ENCODE results near the gene IGFL4.

Gene IGFL4

DNA sequence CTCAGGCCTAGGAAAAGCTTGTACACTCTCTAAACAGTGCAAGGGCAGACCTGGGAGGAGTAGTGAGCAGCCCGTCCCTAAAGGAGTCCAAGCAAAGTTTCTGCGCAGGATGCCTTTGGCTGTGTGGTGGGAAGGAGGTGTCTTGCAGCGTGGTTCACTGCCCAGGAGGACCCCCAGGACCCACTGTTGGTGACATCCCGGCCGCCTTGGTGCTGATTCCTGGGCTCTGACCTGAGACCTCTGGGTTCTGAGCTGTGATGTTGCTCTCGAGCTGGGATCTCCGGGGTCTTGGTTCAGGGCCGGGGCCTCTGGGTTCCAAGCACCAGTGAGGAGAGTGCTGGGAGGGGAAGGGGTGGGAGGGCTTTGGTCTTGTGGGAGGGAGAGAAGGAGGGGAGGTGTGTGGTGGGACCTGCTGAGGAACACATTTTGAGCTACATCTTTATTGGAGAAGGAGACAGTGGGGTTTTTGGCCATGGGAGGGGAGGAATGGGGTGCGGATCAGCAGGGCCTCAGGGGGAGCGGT is 22.0 kb downstream of the IGFL4 start:
- no peak for DNase-seq

DNA sequence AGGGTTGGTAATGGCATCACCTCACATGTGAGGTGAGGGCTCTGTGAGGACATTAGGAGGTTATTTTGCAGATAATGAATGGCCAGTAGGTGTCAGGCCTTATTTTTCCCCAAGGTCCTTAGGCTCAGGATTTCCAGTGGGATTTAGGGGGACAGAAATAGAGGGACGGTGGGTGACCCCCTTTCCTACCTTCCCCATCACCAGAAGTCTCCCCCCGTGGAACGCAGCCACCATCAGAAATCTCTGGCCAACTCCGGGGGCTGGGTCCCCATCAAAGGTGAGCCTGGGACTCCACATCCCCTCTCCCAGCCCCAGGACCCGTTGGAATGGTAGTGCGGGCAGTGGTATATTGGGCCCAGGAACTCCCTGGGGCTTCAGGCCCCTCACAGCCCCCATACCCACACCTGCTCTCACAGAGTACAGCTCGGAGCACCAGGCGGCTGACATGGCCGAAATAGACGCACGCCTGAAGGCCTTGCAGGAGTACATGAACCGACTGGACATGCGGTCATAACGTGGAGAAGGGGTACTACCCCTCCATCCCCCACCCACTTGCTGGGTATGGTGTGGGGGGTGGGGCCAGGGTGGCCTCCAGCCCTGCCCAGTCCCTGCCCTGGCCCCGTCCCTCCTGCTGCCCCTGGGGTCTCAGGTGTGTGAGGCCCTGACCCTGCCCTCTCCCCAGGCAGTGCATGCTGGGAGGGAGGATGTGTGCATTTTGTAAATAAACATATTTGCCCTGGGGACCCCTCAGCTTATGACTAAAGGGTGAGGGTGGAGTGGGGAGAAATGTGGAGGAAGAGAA is 22.7 kb downstream of the IGFL4 start:
- no peak for DNase-seq

DNA sequence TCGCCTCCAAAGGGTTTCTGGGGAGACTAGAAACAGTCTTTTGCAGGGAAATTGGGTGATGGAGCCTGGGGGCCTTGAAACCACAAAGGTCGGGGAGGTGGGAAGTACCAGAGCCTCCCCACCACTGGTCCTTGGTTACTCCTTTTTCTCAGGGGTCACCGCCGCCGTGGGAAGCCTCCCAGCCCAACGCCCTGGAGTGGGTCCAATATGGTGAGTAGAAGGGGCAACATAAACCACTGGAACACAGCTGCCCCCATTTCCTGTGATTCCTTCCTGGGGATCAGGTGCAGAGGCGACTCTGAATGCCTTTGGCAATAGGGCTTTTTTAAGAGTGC is 23.7 kb downstream of the IGFL4 start:
- no peak for DNase-seq

DNA sequence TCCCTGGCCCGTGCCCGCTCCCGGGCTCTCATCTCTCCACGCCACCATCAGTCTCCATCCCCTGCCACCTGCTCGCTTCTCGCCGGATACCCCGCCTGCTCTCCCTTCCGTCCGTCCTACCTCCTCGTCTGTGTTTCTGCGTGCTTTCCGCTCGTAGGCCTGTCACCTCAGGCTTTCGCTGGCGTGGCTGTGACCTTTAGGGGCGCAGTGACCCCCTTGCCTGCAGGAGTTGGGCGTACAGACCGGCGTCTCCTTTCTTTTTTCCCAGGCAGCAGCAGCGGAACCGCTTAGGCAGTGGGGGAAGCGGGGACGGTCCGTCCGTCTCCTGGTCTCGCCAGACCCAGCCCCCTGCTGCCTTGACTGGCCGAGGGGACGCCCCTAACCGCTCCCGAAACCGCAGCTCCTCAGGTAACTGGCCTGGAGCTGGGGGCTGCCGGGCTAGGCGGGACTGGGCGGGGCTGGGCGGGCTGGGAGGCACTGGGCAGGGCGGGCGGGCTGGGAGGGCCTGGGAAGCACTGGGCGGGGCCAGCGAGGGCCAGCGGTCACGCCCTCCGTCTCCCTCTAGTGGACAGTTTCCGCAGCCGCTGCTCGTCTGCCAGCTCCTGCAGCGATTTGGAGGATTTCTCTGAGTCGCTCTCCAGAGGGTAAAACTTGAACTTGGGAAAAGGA is 24.2 kb downstream of the IGFL4 start:
- DNase-seq, result peak; percentile 81

DNA sequence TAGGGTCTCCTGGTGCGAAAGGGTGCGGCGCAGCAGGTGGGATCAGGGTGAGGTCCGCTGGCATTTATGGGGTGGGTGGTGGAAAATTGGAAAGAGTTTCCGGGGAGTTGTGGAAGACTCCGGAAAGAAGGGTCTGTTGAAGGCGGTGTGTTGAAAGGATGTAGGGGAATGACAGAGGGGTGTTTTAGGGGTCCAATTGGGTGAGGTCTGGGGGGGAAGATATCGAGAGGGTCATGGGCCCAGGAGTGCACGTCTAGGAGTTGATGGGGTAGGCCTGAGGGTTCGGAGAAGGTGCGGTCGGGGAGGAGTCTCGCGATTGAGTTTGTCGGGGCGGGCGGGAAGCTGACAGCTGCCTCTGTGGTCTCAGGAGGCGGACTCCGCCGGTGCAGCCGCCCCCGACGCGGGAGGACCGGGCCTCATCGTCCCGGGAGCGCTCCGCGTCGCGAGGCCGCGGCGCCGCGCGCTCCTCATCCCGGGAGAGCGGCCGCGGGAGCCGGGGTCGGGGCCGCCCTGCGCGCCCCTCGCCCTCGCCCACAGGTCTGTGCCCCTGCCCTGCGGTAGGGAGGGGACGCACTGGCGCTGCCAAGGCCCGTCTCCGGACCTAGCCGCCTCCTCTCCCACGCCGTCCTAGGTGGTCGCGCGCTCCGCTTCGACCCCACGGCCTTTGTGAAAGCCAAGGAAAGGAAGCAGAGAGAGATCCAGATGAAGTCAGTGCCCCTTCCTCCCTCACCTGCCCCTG is 24.9 kb downstream of the IGFL4 start:
- DNase-seq, result peak; percentile 17

DNA sequence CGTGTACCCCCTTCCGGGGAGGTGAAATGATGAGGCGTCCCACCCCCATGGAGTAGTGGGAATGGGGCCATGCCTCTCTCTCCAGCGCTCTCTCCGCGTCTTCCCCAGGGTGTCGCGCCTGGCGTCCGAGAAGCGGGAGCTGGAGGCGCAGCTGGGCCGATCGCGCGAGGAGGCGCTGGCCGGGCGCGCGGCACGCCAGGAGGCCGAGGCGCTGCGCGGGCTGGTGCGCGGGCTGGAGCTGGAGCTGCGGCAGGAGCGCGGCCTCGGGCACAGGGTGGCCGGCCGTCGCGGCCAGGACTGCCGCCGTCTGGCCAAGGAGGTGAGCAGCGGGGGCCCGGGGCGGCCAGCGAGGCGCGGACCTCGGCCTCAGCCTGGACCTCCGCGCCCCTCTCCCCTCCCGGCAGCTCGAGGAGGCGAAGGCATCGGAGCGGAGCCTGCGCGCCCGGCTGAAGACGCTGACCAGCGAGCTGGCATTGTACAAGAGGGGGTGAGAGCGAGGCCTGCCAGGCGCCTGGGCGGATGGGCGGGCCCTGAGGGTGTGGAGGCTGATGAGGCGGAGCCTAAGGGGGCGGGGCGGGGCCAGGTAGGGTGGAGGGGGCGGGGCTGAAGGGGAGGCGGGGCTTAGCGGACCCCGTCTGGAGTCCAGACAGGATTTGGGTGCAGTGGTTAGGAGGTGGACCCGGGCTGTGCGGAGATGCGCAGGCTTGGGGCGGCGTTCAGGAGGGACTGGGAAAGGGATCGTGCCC is 25.7 kb downstream of the IGFL4 start:
- DNase-seq, result peak; percentile 68

DNA sequence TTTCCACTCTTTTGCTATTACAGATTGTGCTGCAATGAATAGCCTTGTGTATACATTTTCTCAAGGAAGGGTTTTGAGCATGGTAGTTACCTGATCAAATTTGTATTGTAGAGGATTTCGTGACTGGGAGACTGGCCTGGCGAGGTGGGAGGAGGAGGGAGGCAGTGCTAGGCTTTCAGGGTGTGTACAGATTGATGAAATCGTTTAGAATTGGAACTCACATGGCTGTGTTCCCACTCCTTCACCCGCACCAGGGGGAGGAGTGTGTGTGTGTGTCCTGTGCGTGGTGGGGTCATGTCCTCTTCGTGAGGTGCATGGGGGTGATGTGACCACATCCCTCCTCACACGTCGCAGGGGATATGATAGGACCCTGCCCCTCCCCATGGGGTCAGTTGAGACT is 26.3 kb downstream of the IGFL4 start:
- DNase-seq, result no peak

DNA sequence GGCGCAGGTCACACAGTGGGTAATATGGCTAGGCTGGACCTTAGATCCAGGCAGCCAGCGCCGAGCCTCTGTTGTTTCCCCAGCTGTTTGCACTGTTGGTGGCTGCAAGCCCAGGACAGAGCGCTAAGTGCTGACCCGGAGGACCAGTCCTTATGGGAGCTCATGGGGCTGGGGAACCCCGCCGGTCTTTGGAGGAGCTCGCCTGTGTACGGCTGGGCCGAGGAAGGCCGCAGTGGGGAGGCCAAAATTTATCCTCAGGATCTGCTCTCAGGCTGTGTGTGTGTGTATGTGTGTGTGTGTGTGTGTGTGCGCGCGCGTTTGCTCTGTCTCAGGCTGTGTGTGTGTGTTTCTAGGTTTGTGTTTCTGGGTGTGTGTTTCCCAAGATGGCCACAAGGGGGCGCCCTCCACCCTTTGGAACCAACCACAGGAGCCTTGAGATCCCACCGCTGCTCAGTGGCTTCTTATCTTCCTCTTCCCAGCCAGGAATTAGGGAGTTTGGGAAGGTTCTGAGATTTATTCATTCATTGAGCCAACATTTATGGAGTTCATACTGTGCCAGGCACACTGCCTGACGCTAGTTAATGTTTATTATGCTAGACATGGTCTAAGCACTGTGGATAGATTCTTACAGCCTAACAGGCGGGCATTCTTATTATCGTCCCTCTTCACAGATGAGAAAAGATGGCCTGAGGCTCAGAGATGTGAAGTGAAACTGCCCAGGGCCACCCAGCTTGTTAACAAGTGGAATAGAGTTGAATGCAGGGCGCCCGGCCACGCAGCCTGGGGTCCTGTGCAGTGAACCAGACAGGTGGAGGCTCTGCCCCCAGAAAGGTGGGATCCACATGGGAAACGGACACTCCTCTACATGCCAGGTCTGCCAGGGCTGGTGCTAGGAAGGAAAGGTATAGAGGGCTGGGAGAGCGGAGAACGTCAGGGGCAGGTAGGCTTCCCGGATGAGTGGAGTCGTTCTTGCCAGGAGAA is 31.0 kb downstream of the IGFL4 start:
- peak; percentile 42 for DNase-seq

DNA sequence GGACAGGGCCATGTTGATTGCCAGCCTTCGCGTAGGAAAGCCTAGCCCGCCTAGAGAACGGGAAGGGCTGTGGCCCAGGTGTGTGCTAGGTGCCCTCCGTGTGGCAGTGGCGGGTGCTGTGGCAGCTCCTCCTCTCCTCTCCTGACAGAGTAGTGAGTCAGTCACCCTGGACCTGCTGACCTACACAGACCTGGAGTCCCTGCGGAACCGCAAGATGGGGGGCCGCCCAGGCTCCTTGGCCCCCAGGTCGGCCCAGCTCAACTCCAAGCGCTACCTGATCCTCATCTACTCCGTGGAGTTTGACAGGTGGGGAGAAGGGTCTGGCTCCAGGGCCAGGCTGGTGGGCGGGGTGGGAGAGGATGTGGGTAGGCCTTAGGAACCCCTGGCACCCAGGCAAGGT is 34.4 kb downstream of the IGFL4 start:
- DNase-seq, result no peak

DNA sequence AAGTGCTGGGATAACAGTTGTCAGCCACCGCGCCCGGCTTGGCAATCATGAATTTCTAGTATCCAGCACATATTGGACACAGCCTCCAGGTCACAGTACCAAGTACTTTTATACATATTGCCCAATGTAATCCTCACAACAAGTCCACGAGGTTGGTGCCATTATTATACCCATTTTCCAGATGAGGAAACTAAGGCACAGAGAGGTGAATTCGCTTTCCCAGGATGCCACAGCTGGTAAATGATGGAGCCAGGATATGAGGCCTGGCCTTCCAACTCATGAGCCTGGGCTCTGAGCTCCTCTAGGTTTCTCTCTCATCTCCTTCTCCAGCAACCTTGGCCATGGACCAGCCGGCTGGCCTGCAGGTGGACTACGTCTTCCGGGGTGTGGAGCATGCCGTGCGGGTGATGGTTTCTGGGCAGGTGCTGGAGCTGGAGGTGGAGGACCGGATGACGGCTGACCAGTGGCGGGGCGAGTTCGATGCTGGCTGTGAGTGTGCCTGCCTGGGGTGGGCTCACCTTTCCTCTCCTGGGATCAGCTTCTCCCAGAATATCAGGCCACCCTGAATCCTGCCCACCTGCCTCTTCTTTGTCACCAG is 38.0 kb downstream of the IGFL4 start:
- DNase-seq, result no peak

DNA sequence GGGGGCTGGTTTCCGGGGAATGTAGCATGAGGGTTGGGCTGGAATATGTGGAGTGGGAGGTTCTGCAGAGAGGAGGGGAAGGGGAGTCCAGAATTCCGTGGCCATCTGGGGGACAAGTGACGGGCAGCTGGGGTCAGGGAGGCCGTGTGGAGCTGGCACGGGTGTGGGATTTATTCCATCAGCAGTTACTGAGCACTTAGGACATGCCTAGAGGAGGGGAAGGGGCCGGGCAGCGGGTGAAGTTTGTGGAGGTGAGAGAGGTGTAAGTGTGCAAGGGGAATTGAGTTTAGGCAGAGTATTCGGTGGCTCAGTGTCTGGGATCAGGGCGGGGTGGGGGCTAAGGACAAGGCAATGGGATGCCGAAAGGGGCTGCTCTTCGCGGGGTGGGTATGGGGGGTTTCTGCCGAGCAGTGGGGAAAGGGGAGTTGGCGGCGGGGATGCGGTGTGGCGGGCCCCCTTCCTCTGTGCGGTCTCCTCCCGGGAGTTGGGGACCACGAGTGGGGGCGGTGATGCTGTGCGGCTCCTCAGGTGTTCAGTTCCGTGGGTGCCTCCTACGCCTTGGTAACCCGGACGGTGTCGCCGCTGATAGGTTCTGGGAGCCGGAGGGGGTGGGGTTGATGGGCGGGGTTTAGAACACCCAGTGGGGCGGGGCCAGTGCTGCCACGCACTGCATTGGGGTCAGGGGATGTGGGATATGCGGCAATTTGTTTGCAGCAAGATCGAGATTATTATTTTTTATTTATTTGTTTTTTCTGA is 40.1 kb downstream of the IGFL4 start:
- peak; percentile 71 for DNase-seq

DNA sequence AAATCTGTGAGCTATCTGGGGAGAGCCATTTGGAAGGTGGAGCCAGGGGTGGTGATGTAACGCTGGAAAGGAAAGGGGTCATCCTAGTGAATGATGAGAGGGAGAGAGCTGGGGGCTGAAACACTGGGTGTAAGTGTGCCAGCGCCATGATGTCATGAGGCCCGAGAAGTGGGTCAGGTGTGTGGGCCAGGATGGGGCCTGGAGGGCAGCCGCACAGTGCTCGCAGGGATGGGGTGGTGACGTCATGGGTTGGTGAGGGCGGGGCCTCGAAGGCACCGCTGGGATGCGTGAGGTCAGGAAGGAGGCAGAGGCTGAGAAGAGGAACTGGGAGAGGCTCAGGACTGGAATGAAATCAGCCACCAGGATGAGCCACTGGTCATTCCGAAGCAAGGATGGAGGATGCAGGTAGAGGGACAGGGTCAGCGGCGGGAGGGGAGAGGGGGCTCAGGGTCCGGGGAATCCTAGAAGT is 41.1 kb downstream of the IGFL4 start:
- DNase-seq, result no peak

DNA sequence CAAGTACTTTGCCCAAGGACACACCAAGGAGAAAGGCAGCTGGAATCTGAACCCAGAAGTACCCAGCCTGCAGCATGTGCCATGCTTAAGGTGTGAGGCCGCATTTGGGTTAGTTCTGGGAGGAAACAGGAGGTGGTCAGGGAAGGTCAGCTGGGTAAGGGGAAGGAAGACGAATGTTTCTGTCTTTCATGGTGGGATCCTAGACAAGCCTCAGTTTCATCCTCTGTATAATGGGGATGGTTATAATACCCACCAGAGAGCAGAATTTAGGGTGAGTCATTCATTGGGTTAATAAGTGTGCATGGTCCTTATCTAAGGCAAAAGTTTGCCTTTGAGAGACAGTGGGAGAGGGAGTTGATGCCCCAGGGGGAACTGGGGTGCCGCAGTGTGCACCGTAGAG is 42.0 kb downstream of the IGFL4 start:
- DNase-seq, result no peak

DNA sequence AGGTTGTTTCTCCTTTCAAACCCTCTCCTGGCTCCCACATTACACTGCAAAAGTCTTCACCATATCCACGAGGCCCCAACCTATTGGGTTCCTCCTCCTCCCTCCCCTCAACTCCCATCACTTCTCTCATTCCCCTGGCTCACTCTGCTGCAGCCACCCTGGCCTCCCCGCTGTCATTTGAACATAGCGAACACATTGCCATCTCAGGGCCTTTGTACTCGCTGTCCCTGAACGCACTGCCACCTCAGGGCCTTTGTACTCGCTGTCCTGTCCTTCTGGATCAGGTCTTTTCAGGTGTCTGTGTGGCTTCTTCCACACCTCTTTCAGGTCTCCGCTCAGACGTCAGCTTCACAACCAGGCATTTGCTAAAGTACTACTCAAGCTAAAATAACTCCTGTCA is 43.9 kb downstream of the IGFL4 start:
- no peak for DNase-seq

DNA sequence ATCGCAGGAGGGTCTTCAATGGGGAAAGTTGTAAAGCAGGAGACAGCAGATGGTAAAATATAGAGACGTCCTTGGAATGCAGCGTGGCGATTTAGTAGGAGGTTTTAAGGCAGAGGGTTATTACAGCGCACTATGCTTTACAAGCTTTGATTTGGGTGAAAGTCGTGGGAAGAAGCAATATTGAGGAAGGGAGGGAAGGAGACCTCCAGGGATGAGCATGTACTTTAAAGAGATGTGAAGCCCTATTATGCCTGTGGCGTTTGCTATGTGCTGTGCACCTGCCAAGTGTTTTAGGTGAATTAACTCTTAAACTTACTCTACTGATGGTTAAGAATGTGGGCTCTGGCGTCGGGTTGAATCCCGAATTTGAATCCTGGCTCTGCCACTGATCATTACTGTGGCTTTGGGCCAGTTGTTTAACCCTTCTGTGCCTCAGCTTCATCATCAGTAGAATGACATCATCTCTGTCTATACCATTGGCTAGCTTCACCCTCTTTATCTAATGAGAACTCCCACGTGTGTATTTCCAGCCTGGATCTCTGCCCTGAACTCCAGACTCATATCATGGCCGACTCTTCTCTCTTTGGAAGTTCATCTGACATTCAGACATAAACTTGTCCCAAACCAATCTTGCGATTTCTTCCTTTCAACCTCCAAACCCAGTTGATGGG is 45.0 kb downstream of the IGFL4 start:
- DNase-seq, result no peak

DNA sequence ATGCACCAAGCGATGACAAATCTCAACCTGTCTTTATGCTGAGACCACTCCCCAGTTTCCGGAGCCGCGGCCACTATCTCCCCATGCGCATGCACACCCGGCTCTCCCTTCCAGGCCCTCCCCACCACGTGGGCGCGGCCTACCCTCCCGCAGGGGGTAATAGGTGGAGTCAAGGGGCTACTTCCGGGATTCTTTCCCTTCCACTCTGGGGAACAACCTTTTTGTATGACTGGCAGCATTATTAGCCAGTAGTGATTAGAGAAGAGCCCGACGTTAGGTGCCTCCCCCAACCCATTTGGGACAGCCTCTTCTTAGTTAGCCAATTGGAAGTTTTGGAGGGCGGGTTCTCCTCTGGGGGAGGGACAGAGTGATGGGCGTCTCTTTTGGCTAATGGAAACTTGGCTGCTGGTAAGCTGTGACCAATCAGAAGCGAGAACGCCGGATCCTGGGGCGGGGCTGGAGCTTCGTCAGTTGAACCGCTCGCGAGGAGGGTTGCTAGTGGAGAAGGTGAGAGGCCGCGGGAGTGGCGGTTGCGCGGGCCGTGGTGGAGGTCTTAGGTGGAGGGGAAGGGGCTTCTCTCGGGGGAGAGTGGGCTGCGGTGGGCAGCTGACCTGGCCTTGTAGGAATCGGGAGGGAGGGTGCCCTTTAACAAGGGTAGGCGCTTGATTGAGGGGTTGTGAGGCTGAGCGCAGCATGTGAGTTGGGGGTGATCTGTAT is 45.6 kb downstream of the IGFL4 start, which contains the start of gene CCDC61:
TSS of gene CCDC61 (plus strand) at position 470 of the 717 bp plus-strand sequence. CDS start 7,552 bp downstream, outside the sequence.
- peak; percentile 96 for DNase-seq

DNA sequence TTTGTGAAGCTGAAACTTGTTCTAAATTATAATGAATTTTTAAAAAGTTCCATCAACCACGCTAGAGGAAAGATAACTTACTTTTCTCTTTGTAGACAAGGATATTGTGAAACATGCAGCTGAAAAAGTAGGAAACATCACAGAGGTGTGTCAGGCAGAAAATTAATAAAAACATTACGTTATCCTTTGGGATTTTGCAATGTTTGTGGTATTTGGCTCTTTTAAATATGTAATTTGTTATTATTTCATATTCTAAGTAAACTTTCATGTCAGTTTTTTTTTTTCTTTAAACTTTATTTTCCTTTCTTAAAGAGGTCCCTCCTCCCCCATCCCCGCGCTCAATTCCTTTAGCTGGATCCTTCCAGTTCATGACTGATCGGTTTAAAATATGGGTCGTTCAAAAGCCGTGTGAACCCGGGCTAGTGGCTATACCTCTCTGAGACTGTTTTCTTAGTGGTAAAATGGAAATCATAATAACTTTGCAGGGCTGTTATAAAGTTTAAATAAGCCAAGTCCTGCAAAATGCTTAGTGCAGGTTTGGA is 46.3 kb downstream of the IGFL4 start:
- DNase-seq, result no peak

DNA sequence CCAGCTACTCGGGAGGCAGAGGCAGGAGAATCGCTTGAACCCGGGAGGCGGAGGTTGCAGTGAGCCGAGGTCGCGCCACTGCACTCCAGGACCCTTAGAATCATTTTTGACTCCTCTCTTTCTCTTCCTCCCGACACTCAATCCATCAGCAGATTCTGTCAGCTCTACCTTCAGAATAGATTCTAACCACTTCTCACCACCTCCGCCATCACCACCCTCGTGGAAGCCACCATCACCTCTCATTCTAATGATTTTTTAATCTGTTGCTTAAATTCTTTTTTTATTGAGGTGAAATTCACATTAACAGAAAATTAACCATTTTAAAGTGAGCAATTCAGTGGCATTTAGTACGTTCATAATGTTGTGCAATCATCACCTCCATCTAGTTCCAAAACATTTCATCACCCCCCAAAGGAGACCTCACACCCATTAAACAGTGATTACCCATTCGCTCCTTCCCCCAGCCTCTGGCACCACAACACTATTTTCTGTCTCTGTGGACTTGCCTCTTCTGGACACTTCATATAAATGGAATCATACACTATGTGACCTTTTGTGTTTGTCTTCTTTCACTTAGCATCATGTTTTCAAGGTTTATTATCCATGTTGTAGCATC is 50.6 kb downstream of the IGFL4 start:
- DNase-seq, result no peak
